Measurements from ENCODE around the gene NDUFA8. TPM values are rescaled to one million over a fixed set of nuclear protein-coding genes. Genes with fewer than 3 reads are reported as not detected.

NDUFA8 gene
- total and polyA plus RNA-seq, 10 of the 15 experiments (the other 5 are each of a cell fraction or from before 2014, with no cell fraction given): 44.9 to 159 (median 90.8) TPM

GRCh38 chr9:122131401-122132001, 28.1 kb downstream of the NDUFA8 start:
- intact Hi-C loops (cut with micrococcal nuclease; ENCODE audit: unreplicated experiment): no loop called here
- WGBS (ENCODE audit: insufficient coverage, insufficient replicate concordance, low lambda C conversion rate, missing lambda C conversion rate): 36% methylated on average over 21 of the region's 21 CpGs
- Histone ChIP-seq H4K20me1 (ENCODE audit: control insufficient read depth, insufficient read depth) (no peaks in the 10 kb centered on the region), H3K4me2 (ENCODE audit: control insufficient read depth, insufficient read depth) (no peak overlapping the region), H3K27ac (ENCODE audit: control insufficient read depth, insufficient read depth) (no peak overlapping the region), H3K36me3 (ENCODE audit: control insufficient read depth in 2 of 2, insufficient read depth in 2 of 2, low read length in 1 of 2) (no peaks in the 10 kb centered on the region), H3K4me1 (ENCODE audit: control insufficient read depth, insufficient read depth, low read length) (no peaks in the 10 kb centered on the region), H2AFZ (ENCODE audit: control insufficient read depth, low read depth, low read length) (no peak overlapping the region), H3K79me2 (ENCODE audit: control insufficient read depth, insufficient read depth, low read length) (no peaks in the 10 kb centered on the region), H3K4me3 (no peak overlapping the region), H3K9ac (ENCODE audit: control insufficient read depth, insufficient read depth, low read length) (no peak overlapping the region), H3K27me3 (replicated peaks in 1 of 2; ENCODE audit: control insufficient read depth in 2 of 2, insufficient read depth in 2 of 2, low read length in 1 of 2) (peaks cover 2 to 4% of the 10 kb centered on the region in 2 experiments; a peak in 2 of 4 replicates), H3K9me3 (replicated peaks; ENCODE audit: control insufficient read depth, insufficient read depth, low read length) (no peaks in the 10 kb centered on the region)
- ChIA-PET SMC1A (ENCODE audit: uncharacterized antibody, unreplicated experiment) (no interaction called here), CTCF (interaction anchor here (1.1 to 1.5 kb wide), 2 partner anchors 8 to 11 kb away, joined by 3 read pairs; no protein-coding TSS in a partner anchor), POLR2A (no interaction called here), RAD21 (ENCODE audit: unreplicated experiment) (no interaction called here)
- in situ Hi-C loops (cut with MboI): no loop called here
- FAIRE-seq: no peak
- no peak for DNase-seq (ENCODE audit: low read depth, low spot score)
- TF ChIP-seq MEF2B (IDR thresholded peaks at IDR 0.05; ENCODE audit: partially characterized antibody, poor library complexity, severe bottlenecking) (no peak), PML (IDR thresholded peaks at IDR 0.05; ENCODE audit: low read length) (no peak), NR2C2 (IDR thresholded peaks at IDR 0.05; ENCODE audit: borderline replicate concordance, control insufficient read depth, insufficient read length, low read depth) (no peak), POU2F2 (IDR thresholded peaks at IDR 0.05; ENCODE audit: borderline replicate concordance, low read depth, low read length) (no peak), KLF5 (IDR thresholded peaks at IDR 0.05; ENCODE audit: partially characterized antibody) (no peak), ATF2 (IDR thresholded peaks at IDR 0.05; ENCODE audit: low read length) (no peak), NFXL1 (IDR thresholded peaks at IDR 0.05; ENCODE audit: borderline replicate concordance) (no peak), MTA3 (IDR thresholded peaks at IDR 0.05; ENCODE audit: borderline replicate concordance, low read length) (no peak), BCLAF1 (IDR thresholded peaks at IDR 0.05) (no peak), SREBF1 (IDR thresholded peaks at IDR 0.05; ENCODE audit: low read length) (no peak), BCL11A (IDR thresholded peaks at IDR 0.05; ENCODE audit: low read depth, low read length) (no peak)
- no TSS peak for BruUV-seq (replicated peaks)
- no peak for ATAC-seq

Measured in GM12878 (cell line).